ENCODE results near the gene SUMF1. TPM values are rescaled to one million over a fixed set of nuclear protein-coding genes. Genes with fewer than 3 reads are reported as not detected.

The SUMF1 gene
- total and polyA plus RNA-seq, 3 donors from 2014 or later = 18.8 to 42.6 (median 27.6) TPM

GRCh38 chr3:4385201-4385600 lies 81.9 kb downstream of the SUMF1 start:
- DNase-seq = no peak
- WGBS, 2 donors = 89 to 91% methylated on average over 6 of the region's 6 CpGs
- intact Hi-C loops (cut with DNase I; ENCODE audit: low total_unique reads) = no loop called here

GRCh38 chr3:4380013-4380412 lies 87.1 kb downstream of the SUMF1 start:
- no peak overlapping the region for H3K4me3 ChIP-seq
- no peak for DNase-seq
- intact Hi-C loops (cut with DNase I; ENCODE audit: low total_unique reads) = no loop called here
- no peaks in the 10 kb centered on the region for H3K4me1 ChIP-seq
- no peak overlapping the region for H3K27ac ChIP-seq
- TF ChIP-seq POLR2A (IDR thresholded peaks at IDR 0.05) = no peak
- no peak for TF ChIP-seq CTCF (IDR thresholded peaks at IDR 0.05)
- H3K36me3 ChIP-seq (ENCODE audit: low read depth, missing control alignments) = no peaks in the 10 kb centered on the region
- H3K27me3 ChIP-seq = no peaks in the 10 kb centered on the region
- WGBS, 2 donors = 93 to 100% methylated on average over 4 of the region's 4 CpGs
- no peaks in the 10 kb centered on the region for H3K9me3 ChIP-seq

More at GRCh38 chr3:4385201-4385600, 81.9 kb downstream of the SUMF1 start:
- H3K36me3 ChIP-seq (ENCODE audit: low read depth, missing control alignments) = no peaks in the 10 kb centered on the region
- H3K9me3 ChIP-seq = no peaks in the 10 kb centered on the region
- H3K27ac ChIP-seq = no peak overlapping the region
- no peaks in the 10 kb centered on the region for H3K4me1 ChIP-seq
- no peaks in the 10 kb centered on the region for H3K27me3 ChIP-seq
- TF ChIP-seq CTCF (IDR thresholded peaks at IDR 0.05) (no peak), POLR2A (IDR thresholded peaks at IDR 0.05) (no peak)
- no peak overlapping the region for H3K4me3 ChIP-seq

DNA sequence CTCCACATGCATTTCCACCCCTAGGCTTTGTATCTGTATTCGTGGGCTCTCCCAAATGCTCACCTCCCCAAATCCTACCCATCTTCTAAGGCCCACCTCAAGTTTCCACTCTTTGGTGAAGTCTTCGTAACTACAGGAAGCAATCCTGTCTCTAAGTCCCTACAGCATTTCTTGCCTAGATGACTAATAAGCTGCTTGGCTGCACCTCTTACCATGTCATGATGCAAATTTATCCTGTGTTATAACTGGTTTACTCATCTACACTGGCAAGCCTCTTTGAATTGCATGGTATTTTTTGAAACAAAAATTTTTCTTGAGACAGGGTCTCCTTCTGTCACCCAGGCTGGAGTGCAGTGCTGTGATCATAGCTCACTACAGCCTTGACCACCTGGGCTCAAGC lies 90.6 kb downstream of the SUMF1 start:
- WGBS, 2 donors = 92 to 93% methylated on average over 2 of the region's 2 CpGs
- H3K36me3 ChIP-seq (ENCODE audit: low read depth, missing control alignments) = no peaks in the 10 kb centered on the region

GRCh38 chr3:4375911-4376310 lies 91.2 kb downstream of the SUMF1 start:
- Histone ChIP-seq H3K36me3 (ENCODE audit: low read depth, missing control alignments) (no peaks in the 10 kb centered on the region), H3K9me3 (no peaks in the 10 kb centered on the region), H3K4me3 (no peak overlapping the region), H3K27ac (no peak overlapping the region), H3K27me3 (no peaks in the 10 kb centered on the region), H3K4me1 (no peaks in the 10 kb centered on the region)
- DNase-seq = no peak
- WGBS, 2 donors = 76 to 85% methylated on average over 2 of the region's 2 CpGs
- TF ChIP-seq POLR2A (IDR thresholded peaks at IDR 0.05) (no peak), CTCF (IDR thresholded peaks at IDR 0.05) (no peak)
- intact Hi-C loops (cut with DNase I; ENCODE audit: low total_unique reads) = no loop called here

More for the DNA sequence above, 90.6 kb downstream of the SUMF1 start:
- Histone ChIP-seq H3K27me3 (no peaks in the 10 kb centered on the region), H3K27ac (no peak overlapping the region), H3K9me3 (no peaks in the 10 kb centered on the region), H3K4me3 (no peak overlapping the region), H3K4me1 (no peaks in the 10 kb centered on the region)
- DNase-seq = no peak
- intact Hi-C loops (cut with DNase I; ENCODE audit: low total_unique reads) = no loop called here
- no peak for TF ChIP-seq POLR2A (IDR thresholded peaks at IDR 0.05)
- no peak for TF ChIP-seq CTCF (IDR thresholded peaks at IDR 0.05)

DNA sequence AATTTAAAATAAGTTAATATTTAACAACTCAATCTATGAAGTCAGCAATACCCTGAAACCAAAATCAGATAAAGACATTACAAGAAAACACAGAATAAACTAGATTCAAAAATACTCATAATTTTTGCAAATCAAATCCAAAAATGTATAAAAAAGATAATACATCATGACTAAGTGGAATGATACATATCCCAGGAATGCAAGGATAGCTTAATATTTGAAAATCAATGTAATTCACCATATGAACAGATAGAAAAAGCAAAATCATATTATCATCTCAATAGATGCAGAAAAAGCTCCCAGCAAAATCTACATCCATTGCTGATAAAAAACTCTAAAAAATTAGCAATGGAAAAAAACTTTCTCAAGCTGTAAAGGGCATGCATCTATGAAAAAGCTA lies 93.4 kb downstream of the SUMF1 start:
- intact Hi-C loops (cut with DNase I; ENCODE audit: low total_unique reads) = no loop called here

More for the DNA sequence above, 93.4 kb downstream of the SUMF1 start:
- Histone ChIP-seq H3K27ac (no peak overlapping the region), H3K4me3 (no peak overlapping the region), H3K9me3 (no peaks in the 10 kb centered on the region), H3K4me1 (no peaks in the 10 kb centered on the region), H3K27me3 (no peaks in the 10 kb centered on the region), H3K36me3 (ENCODE audit: low read depth, missing control alignments) (no peaks in the 10 kb centered on the region)
- no peak for DNase-seq
- TF ChIP-seq POLR2A (IDR thresholded peaks at IDR 0.05) (no peak), CTCF (IDR thresholded peaks at IDR 0.05) (no peak)
